Keratinocyte (primary cell): ENCODE measurements around the gene TMEM235. TPM values are rescaled to one million over a fixed set of nuclear protein-coding genes. Genes with fewer than 3 reads are reported as not detected.

Experiments used
- DNase-seq: peaks from one replicate; pipeline ENCODE4 v3.0.0-alpha.2; 2011; ENCODE audit warnings: low read depth, missing footprints, low spot score
- FAIRE-seq: peaks from 2 replicates; lab custom pipeline; 2011; peaks lifted over from hg19 to GRCh38; lab: Jason Lieb, UNC
- H2AFZ ChIP-seq: 2 replicates; pipeline ENCODE4 v1.6.0; 2012; ENCODE audit warnings: low read length, control low read depth, inconsistent platforms; ENCODE audit not compliant: control insufficient read depth
- H3K27ac ChIP-seq: 2 replicates; pipeline ENCODE4 v1.5.1; 2011; ENCODE audit warnings: low read length; ENCODE audit not compliant: control insufficient read depth, insufficient read depth
- H3K27me3 ChIP-seq: 3 replicates; pipeline ENCODE4 v1.6.0; 2011; ENCODE audit warnings: low read length; ENCODE audit not compliant: control insufficient read depth, insufficient read depth; ENCODE audit errors: extremely low read depth
- H3K36me3 ChIP-seq, 2 experiments: 2 replicates in 1 of 2; 3 replicates in 1 of 2; pipeline ENCODE4 v1.5.1; 2011; ENCODE audit warnings: low read length in 2 of 2, mild to moderate bottlenecking in 1 of 2; ENCODE audit not compliant: control insufficient read depth in 2 of 2, insufficient read depth in 2 of 2; ENCODE audit errors: extremely low read depth in 1 of 2
- H3K4me1 ChIP-seq: 3 replicates; pipeline ENCODE4 v1.5.1; 2011; ENCODE audit warnings: low read length; ENCODE audit not compliant: control insufficient read depth, insufficient read depth; ENCODE audit errors: extremely low read depth
- H3K4me2 ChIP-seq: 3 replicates; pipeline ENCODE4 v1.6.0; 2011; ENCODE audit warnings: low read depth, low read length; ENCODE audit not compliant: control insufficient read depth, insufficient read depth; ENCODE audit errors: extremely low read depth
- H3K4me3 ChIP-seq, 3 experiments: fragments of 200-600 bp in 1 of 3; sonication (generic) in 1 of 3; 2 replicates in 2 of 3; 3 replicates in 1 of 3; pipeline ENCODE4 v1.5.1; 2011 to 2016; ENCODE audit warnings: low read length in 3 of 3, mild to moderate bottlenecking in 3 of 3, control low read depth in 2 of 3, inconsistent platforms in 1 of 3, low read depth in 1 of 3, mixed read lengths in 1 of 3, mixed run types in 1 of 3, moderate library complexity in 1 of 3; ENCODE audit not compliant: control insufficient read depth in 2 of 3, insufficient read depth in 2 of 3; ENCODE audit errors: extremely low read depth in 1 of 3
- H3K79me2 ChIP-seq: 2 replicates; pipeline ENCODE4 v1.6.0; 2012; ENCODE audit warnings: low read length; ENCODE audit not compliant: control insufficient read depth, insufficient read depth
- H3K9ac ChIP-seq: 3 replicates; pipeline ENCODE4 v1.6.0; 2011; ENCODE audit warnings: low read length; ENCODE audit not compliant: control insufficient read depth, insufficient read depth; ENCODE audit errors: extremely low read depth
- H3K9me1 ChIP-seq: 3 replicates; pipeline ENCODE4 v1.6.0; 2011; ENCODE audit warnings: low read length; ENCODE audit not compliant: control insufficient read depth, insufficient read depth; ENCODE audit errors: extremely low read depth
- H3K9me3 ChIP-seq: 2 replicates; pipeline ENCODE4 v1.5.1; 2012; ENCODE audit warnings: low read depth, low read length; ENCODE audit not compliant: control insufficient read depth
- H4K20me1 ChIP-seq: 3 replicates; pipeline ENCODE4 v1.6.0; 2011; ENCODE audit warnings: low read length; ENCODE audit not compliant: control insufficient read depth, insufficient read depth; ENCODE audit errors: extremely low read depth
- EZH2 ChIP-seq: IDR thresholded peaks from one replicate; pipeline ENCODE4 v1.6.1; 2012; ENCODE audit warnings: inconsistent platforms, mild to moderate bottlenecking, low read length, moderate library complexity
- dilution Hi-C: fragments of 300-500 bp; cut with MboI; formaldehyde crosslinking; loops from one replicate; pipeline ENCODE4 v1.7.0; 2020; ENCODE audit warnings: low sequenced_read_pairs; ENCODE audit not compliant: extremely low pct_ligation_motif_present
- polyA plus RNA-seq, 5 experiments: library from polyadenylated mRNA; depleted of rRNA in 3 of 5; stranded (reverse) in 3 of 5; stranded (forward) in 1 of 5; unstranded in 1 of 5; fragments of >200 nt; gene quantifications; 1 replicate in 1 of 5; 2 replicates in 3 of 5; 3 replicates in 1 of 5; pipeline versions ENCODE4 v1.2.1 to v1.2.3, GENCODE V29; 2011 to 2012; ENCODE audit warnings: missing spikeins in 2 of 5, low read depth in 1 of 5, low replicate concordance in 1 of 5
- TF ChIP-seq, protein P1 (sequence below), 3 experiments: IDR thresholded peaks in 1 of 3; conservative IDR thresholded peaks in 1 of 3; optimal IDR thresholded peaks in 1 of 3; 2 replicates in 2 of 3; 3 replicates in 1 of 3; pipeline versions ENCODE3 to v1.5.1; 2011; ENCODE audit warnings: low read length in 3 of 3, mild to moderate bottlenecking in 3 of 3, moderate library complexity in 2 of 3, control low read depth in 1 of 3, inconsistent platforms in 1 of 3; ENCODE audit not compliant: insufficient read depth in 2 of 3; ENCODE audit errors: extremely low read depth in 1 of 3

TMEM235 gene
- polyA plus RNA-seq, 1 donor (not counting 4 experiments of a cell fraction or from before 2014, with no cell fraction given): not detected

DNA sequence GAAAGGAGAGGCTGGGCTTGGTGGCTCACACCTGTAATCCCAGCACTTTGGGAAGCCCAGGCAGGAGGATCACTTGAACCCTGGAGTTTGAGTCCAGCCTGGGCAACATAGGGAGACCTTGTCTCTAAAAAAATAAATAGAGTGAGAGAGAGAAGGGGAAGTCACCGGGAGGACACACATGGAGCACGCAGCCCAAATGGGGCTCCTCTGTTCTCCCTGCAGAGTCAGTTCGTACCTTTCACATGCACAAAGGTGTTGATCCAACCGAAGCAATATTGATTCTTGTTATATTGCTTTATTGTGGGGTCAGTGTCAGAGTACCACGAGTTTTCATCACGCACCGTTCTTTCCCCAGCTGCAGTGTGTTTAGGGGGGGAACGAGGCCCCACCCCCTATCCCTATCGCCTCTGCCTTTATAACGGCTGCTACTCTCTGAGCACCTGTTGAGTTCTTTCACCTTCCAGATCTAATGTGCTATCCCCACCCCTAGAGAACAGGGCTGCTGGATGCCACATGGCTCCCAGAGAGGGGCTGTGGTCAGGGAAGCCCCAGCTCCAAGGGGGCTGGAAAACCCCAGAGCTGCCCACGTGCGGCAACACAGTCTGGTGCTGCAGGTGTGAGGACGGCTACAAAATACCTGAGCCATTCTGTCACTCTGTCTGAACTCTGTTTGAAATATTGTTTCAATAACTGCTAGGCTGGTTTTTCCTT, 1.0 kb upstream of the TMEM235 start:
- Histone ChIP-seq H2AFZ (no peak overlapping the region), H3K4me1 (no peaks in the 10 kb centered on the region), H3K4me2 (no peak overlapping the region), H3K27ac (no peak overlapping the region), H3K79me2 (no peaks in the 10 kb centered on the region), H3K9me1 (no peaks in the 10 kb centered on the region), H3K36me3 (no peaks in the 10 kb centered on the region), H3K9ac (no peak overlapping the region), H3K27me3 (peaks cover 36% of the 10 kb centered on the region), H3K4me3 (no peak overlapping the region), H4K20me1 (no peaks in the 10 kb centered on the region), H3K9me3 (no peaks in the 10 kb centered on the region)
- no peak for TF ChIP-seq EZH2
- TF ChIP-seq, protein P1, sequence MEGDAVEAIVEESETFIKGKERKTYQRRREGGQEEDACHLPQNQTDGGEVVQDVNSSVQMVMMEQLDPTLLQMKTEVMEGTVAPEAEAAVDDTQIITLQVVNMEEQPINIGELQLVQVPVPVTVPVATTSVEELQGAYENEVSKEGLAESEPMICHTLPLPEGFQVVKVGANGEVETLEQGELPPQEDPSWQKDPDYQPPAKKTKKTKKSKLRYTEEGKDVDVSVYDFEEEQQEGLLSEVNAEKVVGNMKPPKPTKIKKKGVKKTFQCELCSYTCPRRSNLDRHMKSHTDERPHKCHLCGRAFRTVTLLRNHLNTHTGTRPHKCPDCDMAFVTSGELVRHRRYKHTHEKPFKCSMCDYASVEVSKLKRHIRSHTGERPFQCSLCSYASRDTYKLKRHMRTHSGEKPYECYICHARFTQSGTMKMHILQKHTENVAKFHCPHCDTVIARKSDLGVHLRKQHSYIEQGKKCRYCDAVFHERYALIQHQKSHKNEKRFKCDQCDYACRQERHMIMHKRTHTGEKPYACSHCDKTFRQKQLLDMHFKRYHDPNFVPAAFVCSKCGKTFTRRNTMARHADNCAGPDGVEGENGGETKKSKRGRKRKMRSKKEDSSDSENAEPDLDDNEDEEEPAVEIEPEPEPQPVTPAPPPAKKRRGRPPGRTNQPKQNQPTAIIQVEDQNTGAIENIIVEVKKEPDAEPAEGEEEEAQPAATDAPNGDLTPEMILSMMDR (optimal IDR thresholded peaks at IDR 0.05 in 1 of 3, IDR thresholded peaks at IDR 0.05 in 1 of 3, conservative IDR thresholded peaks at IDR 0.05 in 1 of 3; ENCODE audit: extremely low read depth in 1 of 3, insufficient read depth in 2 of 3, low read length in 3 of 3): no peak
- DNase-seq (no peak), FAIRE-seq (no peak)
- dilution Hi-C loops: no loop called here

DNA sequence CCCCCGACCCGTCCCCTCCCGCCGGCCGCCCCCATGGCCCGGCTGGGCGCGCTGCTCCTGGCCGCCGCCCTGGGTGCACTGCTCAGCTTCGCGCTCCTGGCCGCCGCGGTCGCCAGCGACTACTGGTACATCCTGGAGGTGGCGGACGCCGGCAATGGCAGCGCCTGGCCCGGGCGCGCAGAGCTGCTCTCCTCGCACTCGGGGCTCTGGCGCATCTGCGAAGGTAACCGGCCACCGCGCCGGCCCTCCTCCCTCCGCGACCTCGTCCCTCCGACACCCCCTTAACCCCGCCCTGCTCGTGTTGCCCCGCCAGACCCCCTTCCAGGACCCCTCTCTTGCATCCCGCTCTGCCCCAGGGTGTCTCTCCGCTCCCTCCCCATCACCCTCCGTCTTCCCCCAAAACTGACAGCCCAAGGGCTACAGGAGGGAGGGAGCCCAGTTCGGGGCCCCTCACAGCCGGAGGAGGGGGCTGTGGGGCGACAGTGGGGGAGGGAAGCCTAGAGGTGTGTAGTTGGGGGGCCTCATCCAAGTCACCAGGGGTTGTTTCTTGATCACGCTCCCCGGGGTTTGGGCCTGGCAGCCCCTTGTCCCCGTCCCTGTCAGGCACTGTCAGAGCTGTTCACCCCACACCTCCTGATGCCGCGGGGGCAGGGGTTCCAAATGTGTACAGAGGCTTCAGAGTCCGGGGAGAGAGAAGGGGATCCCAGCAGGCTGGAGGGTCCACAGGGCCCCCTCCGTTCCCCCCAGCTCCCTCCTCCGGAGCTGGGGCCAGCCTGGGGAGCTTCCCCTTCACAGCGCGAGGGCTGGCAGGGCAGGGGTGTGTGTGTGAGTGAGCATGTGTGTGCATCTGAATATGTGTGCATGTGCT, 794 bp downstream of the TMEM235 start:
- Histone ChIP-seq H3K9me1 (no peaks in the 10 kb centered on the region), H3K9ac (no peak overlapping the region), H4K20me1 (no peaks in the 10 kb centered on the region), H3K4me1 (no peaks in the 10 kb centered on the region), H2AFZ (no peak overlapping the region), H3K4me3 (no peak overlapping the region), H3K36me3 (no peaks in the 10 kb centered on the region), H3K79me2 (no peaks in the 10 kb centered on the region), H3K27ac (no peak overlapping the region), H3K27me3 (peaks cover 36% of the 10 kb centered on the region), H3K9me3 (no peaks in the 10 kb centered on the region), H3K4me2 (no peak overlapping the region)
- DNase-seq (no peak), FAIRE-seq (no peak)
- TF ChIP-seq, protein P1 (optimal IDR thresholded peaks at IDR 0.05 in 1 of 3, IDR thresholded peaks at IDR 0.05 in 1 of 3, conservative IDR thresholded peaks at IDR 0.05 in 1 of 3; ENCODE audit: extremely low read depth in 1 of 3, insufficient read depth in 2 of 3, low read length in 3 of 3): no peak
- TF ChIP-seq EZH2: no peak
- dilution Hi-C loops: no loop called here
